Left kidney (tissue), 2 donors: ENCODE results near the gene HYAL1. TPM values are rescaled to one million over a fixed set of nuclear protein-coding genes. Genes with fewer than 3 reads are reported as not detected.
"Not testable (repeated sequence)": the region's sequence is repeated elsewhere in the genome, so short reads cannot be mapped to it uniquely, and the experiment has no call there.

Experiments used
- DNase-seq: peaks from one replicate; pipeline ENCODE4 v3.0.0-alpha.2; 2013
- polyA plus RNA-seq: library from polyadenylated mRNA; unstranded; fragments of 120-200 nt; gene quantifications from one replicate; pipeline ENCODE4 v1.2.1, GENCODE V29; 2013; ENCODE audit not compliant: insufficient read length

Gene HYAL1
- polyA plus RNA-seq, 1 donor = 6.5 TPM

DNA sequence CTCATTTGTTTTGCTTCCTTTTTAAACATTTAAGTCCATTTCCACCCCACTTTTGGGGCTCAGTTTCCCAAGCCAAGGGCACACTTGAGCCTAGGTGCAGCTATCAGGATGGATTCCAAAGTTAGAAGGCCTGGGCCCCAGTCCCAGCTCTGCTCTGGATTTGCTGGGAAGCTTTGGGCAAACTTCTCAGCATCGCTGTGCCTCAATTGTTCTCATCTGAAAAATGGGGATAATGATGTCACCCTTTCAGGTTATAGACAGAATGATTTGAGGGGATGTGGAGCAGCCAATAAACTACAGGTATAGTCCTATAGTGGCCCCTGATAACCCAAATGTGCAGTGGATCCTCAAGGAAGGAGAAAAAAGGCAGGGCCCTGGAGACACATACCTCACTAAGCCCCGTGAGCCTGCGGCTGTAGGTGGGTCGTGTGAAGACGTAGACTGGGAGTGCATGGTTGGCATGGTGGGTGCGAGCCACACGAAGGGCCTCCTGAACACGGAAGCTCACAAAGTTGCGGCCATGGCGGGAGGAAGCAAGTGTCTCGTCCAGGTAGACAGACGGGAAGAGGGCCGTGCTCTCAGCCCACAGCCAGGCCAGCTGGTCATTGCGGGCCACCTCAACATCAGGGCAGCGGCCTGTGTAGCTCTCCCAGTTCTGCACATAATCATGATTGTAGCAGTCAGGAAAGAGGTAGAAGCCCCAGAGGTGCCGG is 16.0 kb upstream of the HYAL1 start:
- no peak for DNase-seq

DNA sequence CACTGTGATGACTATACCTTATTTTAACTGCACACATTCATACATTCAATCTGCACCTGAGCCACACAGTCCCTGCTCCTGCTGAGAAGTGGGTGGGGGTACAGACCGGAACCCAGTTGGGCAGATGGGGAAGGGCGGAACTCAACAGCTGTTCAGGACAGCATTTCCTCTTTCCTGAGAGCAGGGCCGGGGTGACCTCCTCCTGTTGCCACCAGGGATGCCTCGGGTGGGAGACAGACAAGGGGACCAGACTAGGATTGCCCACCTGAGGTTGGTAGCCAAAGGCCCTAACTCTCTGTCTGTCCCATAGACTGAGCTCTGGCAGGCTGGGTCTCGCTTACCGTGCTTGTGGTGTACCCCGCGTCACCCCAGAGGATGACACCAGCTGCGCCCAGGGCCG is 15.2 kb upstream of the HYAL1 start:
- no peak for DNase-seq

DNA sequence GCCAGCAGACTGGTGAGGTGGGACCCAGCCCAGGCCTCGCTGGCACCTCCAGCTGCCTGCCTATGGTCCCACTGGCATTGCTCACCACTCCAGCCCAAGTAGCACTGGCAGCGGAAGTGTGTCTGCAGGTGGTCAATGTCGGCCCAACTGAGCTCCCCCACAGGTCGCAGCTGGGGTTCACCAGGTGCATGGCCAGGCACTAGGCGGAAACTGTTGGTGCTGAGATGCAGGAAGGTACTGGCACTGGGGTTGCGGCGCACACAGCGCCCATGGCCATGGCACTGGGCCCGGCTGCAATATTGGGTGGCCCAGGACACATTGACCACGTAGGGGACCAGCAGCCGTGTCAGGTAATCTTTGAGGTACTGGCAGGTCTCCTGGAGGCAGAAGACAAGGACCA is 14.8 kb upstream of the HYAL1 start:
- DNase-seq = no peak

DNA sequence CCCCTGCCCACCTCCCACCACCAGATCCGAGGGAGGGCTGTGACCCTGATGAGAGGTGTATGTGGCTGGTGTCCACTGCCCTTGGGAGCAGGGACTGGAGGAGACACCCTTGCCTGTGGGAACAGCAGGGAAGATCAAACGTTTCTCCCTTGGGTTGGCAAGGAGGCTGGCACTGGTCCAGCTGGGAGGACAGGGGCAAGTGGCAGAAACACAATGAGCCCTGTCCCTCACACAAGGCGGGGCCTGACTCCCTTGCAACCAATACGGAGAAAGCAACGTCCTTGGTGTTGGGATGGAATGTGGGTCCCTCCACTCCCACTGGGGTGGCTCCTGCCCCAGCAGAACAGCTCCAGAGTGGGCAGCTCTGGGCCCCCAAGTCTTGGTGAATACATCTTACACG is 13.9 kb upstream of the HYAL1 start:
- no peak for DNase-seq

DNA sequence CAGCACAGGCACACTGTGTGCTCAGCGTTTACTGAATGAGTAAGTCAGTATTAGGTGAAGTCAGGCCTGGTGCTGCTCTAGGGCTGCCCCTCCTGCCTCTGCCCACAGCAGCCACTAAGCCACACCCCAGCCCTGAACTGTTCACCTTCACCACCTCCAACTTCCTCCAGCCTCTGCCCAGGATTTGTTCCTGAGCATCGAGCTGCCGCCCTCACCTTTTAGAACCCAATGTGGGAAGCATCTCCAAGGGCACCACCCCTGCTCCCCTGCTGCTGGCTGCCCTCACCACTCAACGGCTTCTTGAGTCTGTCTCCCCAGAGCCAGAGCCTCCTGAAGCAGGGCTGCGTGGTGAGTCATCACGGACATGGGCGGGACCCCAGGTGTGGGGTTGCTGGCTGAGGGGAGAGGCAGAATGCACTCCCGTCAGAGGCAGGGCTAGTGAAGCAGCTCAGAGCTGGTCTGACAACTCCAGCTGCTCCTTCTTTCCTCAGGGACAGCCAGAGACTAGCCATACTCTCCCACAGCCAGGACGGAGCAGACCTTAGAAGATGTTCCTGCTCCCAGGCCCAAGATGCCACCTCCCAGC is 13.4 kb upstream of the HYAL1 start:
- DNase-seq = no peak

DNA sequence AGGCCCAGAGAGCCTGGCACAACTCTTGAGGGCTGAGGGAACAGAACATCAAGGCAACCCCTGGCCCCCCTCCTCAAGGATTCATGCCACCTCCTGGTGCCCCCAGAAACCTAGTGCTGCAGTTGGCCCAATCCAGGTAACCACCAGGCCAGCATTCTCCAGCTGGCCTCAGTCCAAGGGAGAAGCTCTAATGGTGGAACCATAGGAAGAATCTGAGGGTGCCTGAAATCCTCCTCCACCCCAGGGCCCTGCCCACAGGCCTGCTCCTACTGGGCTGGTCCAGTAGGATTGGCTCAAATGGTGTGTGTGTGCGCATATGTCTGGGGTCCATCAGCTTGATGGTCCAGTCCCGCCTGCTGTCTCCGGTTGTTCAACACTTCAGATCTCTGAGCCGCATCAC is 11.4 kb upstream of the HYAL1 start:
- DNase-seq = no peak

DNA sequence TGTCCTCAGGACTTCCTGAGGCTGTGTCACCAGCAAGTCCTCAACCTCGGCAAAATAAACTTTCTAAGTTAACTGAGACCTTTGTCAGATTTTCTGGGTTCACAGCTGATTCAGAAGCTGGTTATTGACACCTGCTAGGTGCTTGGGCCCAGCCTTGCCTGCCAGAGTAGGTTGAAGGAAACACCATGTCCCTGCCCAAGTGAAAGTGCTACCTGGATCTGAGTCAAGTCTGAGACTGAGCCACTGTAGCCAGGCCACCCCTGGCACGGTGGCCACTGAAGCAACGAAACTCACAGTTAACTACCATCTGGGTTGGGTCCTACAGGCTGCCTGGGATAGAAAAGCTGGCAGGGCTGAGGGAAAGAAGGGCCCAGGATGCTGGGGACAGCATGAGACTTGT is 11.0 kb upstream of the HYAL1 start:
- DNase-seq = no peak

DNA sequence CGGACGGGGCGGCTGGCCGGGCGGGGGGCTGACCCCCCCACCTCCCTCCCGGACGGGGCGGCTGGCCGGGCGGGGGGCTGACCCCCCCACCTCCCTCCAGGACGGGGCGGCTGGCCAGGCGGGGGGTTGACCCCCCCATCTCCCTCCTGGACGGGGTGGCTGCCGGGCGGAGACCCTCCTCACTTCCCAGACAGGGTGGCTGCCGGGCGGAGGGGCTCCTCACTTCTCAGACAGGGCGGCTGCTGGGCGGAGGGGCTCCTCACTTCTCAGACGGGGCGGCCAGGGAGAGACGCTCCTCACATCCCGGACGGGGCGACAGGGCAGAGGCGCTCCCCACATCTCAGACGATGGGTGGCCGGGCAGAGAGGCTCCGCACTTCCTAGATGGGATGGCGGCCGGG is 8.7 kb upstream of the HYAL1 start:
- DNase-seq = not testable (repeated sequence)

DNA sequence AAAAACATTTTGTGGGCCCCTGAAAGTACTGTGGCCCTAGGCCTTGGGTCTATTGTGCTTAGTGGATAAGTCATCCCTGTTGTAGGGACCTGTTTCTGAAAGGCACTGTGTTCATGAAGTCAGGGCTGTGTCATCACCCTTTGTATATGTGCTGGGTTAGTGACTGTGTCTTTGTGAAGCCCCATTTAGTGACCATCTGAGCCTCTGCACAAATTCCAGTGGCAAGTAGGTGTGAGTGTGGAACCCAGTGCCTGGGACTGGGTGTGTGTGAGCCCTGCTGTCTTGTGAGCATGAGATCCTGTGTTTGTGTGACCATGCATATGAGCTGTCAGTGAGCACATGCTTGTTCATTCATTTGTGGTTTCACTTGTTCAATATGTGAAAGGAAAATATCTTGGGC is 1.2 kb upstream of the HYAL1 start:
- DNase-seq = no peak

DNA sequence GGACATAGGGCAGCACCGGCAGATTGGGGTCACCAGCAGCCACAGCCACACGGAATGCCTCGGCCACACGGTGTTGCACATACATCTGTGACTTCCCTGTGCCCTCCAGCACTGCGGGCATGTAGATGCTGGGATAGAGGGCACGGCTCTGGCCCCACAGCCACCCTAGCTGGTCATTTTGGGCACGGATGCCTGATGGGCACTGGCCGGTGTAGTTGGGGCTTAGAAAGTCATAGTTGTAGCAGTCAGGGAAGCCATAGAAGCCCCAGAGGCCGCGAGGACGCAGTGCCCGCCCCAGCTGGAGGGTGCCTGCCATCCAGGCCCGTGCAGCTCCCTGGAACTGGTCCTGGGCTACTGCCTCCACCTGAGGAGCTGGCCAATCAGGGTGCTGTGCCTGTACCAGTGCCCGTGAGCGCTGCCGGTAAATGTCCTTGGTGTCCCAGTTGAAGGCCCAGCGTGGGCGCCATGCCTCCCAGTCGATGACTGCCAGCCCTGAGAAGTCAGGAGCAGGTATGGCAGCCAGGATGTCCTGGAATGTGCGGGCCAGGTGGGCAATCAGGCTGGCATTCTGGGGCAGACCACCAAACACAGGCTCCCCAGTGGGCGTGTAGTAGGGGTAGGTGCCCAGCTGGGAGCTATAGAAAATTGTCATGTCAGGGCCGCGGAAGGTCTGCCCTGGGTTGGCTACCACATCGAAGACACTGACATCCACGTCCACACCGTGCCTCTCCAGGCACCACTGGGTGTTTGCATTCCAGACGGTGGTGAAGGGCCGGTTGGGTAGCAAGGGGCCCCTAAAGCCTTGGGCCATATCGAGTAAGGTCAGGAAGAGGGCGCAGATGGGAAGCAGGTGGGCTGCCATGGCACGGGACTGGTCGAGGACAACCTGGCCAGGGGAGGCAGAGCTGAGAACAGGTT is 1.0 kb downstream of the HYAL1 start:
- DNase-seq = no peak

DNA sequence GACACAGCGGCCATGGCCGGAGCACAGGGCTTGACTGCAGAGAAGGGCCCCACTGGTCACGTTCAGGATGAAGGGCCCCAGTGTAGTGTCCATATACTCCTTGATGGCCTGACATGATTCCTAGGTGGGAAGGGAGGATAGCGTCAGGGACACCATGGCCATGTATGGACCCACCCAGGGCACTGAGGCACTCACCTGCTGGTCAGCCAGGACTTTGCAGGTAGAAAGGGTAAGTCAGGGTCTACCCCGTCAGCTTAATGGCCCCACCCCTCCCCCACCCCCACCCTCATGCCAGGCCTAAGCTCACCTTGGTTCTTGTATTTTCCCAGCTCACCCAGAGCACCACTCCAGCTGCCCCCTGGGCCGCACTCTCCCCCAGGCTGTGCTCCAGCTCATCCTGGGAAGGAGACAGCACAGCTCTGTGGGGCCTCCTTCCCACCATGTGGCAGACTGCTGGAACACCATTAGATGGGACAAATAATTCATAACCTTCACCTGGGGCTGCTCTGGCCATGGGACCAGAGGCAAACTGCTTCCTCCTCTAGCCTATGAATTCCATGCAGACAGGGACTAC is 2.6 kb downstream of the HYAL1 start:
- no peak for DNase-seq

DNA sequence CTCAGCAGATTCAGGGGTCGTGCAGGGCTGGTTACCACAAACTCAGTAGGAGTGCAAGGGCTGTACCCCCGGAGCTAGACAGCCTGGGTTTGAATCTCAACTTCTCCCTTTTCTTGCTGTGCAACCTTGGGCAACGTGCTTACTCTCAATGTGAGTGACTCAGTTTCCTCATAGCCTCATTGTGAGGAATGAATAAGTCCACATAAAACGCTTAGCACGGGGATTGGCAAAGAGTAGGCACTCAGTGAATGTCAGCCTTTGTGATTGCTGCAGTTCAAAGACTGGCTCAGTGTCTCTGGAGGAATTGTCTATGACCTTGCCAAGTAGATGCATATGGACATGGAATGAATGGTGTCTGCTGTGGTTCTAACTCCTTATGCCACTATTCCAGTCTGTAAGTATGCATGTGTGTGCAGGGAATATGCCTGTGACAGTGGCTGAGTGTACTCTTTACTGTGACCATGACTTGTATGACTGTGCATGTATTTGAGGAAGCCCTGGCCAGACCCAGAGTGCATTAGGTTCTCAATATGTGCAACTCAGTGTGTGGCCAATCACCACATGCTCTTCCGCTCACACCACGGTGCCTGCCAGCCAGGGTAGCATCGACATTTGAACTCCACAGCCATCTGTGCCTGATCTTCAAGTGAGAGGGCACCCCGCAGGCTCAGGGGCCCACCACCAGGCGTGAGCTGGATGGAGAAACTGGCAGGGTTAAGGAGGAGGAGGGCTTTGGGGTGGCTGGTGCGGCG is 3.3 kb downstream of the HYAL1 start:
- no peak for DNase-seq

DNA sequence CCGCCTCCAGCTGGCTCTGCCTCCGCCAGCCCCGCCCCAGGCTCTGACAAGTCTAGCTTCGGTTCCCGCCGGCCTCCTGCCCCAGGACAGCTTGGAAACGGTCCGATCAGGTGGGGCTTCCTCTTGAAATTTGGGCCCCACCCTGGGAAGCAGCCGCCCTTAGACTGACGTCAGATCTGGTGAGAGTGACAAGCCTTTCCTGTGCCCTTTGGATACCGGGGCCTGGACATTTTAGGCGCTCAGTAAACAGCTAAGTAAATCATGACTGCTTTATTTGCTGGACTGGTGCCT is 3.8 kb downstream of the HYAL1 start:
- no peak for DNase-seq

DNA sequence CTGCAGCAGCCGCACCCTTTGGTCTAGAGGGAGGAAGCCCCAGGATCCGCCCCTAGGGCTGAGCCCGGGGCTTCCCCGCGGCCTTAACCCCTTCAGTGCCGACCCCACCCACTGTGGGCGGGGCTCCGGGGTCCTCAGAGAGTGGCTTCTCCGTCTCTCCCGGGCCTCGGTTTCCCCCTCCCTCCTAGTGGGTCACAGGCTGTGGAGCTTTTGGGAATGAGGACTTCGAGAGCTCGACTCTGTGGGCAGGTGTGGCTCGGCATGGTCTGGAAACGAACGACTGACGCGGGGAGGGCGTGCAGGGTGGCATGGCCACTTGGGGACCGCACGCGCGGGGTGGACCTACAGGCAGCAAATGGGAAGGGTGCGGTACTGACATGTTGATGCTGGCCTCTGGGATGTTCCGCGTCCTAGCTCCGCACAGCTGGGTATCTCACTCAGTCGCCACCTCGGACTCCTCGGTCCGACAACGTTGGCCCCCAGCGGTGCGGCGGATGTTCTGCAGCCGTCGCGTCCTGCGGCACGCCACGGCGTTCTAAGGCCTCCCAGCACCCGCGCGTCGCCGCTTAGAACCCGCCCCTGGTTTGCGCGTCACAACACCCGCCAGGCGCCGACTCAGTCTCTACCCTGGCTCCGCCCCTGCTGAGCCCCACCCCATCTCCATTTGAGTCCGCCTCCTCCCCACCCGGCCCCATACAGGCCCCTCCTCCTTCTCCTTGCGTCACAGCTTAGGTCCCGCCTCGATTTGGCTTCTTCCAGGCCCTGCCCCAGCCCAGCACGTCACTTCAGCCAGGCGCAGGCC is 4.3 kb downstream of the HYAL1 start, which contains the start of the genes HYAL3 and NAA80:
Gene HYAL3, minus strand, starts transcription at position 570 of the 802 bp plus-strand sequence. CDS start 3,803 bp downstream, outside the sequence.
Gene NAA80, minus strand, starts transcription at position 570 of the 802 bp plus-strand sequence. CDS start 1,942 bp downstream, outside the sequence.
- DNase-seq = peak; percentile 99

DNA sequence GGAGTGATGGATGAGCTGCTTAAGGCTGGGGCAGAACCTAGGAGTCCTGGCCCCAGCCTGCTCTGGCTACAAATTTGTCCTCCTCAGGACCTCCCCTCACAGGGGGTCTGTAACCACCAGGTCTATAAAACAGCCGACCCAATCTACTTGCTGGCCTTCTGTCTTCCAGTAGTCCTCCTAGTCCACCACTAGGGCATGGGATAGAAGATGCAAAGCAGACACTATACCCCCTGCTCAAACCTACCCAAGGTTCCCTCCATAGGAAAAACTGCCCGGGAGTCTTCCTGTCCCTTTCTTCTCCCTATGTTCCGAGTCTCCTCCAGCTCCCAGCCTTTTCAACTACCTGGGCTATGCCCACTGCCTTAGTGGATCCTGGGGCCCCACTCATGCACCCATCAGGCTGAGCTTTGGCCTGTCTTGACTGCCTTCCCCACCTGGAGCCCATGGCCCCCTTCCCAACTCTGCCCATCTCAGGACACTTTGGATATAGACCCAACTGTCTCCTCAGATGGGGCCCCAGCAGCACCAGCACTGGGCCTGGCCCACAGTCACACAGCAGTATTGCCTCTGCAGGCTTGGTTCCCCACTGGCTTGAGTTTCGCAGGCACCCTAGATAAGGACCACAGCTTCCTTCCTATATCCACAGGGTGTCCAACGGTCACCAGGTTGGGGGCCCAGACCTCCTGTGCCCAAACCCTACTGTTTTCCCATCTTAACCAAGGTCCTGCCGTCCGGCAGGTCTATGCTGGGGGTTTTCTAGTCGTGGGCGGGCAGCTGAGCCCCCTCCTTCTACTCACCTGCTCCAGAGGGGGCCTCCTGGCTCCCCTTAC is 5.3 kb downstream of the HYAL1 start:
- no peak for DNase-seq

DNA sequence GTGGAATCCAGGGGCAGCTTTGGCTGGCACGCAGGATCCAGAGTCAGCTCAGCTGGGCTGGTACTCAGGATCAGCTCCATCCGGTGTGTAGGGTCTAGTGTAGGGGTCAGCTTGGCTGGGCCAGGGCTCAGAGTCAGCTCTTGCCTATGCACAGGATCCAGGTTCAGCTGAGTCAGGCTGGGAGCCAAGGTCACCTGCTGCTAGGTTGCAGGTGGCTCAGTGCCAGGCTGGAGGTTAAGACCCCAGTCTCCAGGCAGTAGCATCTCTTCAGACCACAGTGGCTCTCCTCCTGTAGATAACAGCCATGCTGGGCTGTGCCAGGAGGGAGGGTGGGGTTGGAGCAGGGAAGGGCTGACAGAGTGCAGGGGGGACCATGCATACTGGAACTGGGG is 6.0 kb downstream of the HYAL1 start:
- no peak for DNase-seq

DNA sequence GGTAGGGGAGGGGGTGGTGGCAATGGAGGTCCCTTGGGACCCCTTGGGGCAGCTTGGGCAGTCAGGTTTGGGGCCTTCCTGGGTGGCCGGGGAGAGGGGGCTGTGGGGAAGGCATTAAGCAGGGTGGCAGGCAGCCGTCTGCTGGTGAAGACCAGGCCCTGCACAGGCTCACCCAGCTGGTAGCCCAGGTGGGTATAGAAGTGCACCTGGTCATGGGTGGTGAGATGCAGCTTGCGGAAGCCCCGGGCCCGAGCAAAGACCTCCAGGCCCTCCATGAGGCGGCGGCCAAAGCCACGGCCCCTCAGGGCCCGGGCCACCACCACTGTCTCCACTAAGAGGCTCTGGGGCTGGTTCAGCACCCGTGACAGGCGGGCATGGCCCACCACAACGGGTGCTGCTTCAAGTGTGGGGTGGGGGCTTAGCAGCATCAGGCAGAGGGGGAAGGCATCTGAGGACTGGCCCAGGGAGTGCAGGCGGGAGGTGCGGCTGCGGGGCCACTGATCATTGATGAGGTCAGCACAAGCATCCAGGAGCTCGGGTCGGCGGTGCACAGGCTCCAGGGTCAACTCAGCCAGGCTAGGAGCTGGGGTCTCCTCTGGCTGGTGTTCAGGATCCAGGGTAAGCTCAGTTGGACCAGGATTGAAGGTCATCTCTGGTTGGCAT is 6.5 kb downstream of the HYAL1 start:
- no peak for DNase-seq

DNA sequence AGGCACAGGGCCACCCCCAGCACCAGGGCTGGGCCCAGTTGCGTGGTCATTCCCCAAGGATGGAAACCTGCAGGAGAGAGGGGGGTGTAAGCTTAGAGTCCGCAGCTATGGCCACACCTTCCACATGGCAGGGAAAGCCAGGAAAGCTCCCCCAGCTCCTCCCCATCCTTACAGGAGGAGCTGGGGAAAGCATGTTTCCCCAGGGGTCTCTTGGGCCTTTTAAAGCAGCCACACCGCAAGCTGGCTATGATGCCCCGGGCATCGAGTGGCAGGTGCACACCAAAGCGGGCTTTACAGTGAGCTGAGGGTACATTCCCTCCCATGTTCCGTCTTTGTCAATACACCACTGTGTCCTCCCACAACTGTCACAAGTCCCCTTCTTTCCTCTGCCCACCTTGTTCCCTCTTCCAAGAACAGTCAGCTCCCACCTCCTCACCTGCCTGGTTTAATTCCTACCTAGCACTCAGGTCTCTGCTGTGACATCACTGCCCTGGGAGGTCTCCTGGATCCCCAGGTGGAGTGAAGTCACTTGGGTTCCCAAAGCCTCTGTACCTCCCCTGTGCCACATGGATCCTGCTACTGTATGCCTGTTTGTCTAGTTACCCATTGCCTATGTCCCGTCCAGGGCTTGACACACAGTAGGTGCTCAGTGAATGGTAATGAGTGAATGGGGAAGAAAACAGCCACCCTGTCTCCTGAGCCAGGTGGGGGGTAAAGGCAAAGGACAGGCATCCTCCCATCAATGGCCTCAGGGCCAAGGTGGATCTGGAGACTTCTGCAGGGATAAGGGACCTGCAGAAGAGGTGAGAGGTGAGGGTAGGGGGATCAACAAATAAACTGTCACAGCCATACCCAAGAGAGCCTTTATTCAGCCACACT is 7.6 kb downstream of the HYAL1 start:
- no peak for DNase-seq
